GM23338 (cell line): ENCODE measurements around the gene BSPH1. TPM values are rescaled to one million over a fixed set of nuclear protein-coding genes. Genes with fewer than 3 reads are reported as not detected.

Experiments
- ATAC-seq: fragments of 200-7000 bp; cut with Tn5 transposase; 3 replicates; pipeline ENCODE4 v1.9.1; 2020
- DNase-seq: peaks from one replicate; pipeline ENCODE4 v3.0.0-alpha.2; 2015; ENCODE audit warnings: low spot score
- H2AFZ ChIP-seq: fragments of 200-600 bp; sonication (generic); 2 replicates; pipeline ENCODE4 v1.8.0; 2016; ENCODE audit warnings: antibody characterized with exemption, mild to moderate bottlenecking, moderate library complexity
- H3F3A ChIP-seq: fragments of 200-600 bp; sonication (generic); replicated peaks from 2 replicates; pipeline ENCODE4 v1.8.0; 2017; ENCODE audit warnings: antibody characterized with exemption, mixed run types, low read depth
- H3K27ac ChIP-seq: fragments of 200-600 bp; sonication (generic); 2 replicates; pipeline ENCODE4 v1.6.1; 2016; ENCODE audit warnings: low read depth
- H3K27me3 ChIP-seq: fragments of 200-600 bp; sonication (generic); 2 replicates; pipeline ENCODE4 v1.8.0; 2016; ENCODE audit warnings: mild to moderate bottlenecking, mixed run types, moderate library complexity; ENCODE audit not compliant: insufficient read depth
- H3K36me3 ChIP-seq: fragments of 200-600 bp; sonication (generic); 2 replicates; pipeline ENCODE4 v1.8.0; 2016; ENCODE audit warnings: mild to moderate bottlenecking; ENCODE audit not compliant: insufficient read depth
- H3K4me1 ChIP-seq: fragments of 200-600 bp; sonication (generic); 2 replicates; pipeline ENCODE4 v1.8.0; 2016; ENCODE audit warnings: mild to moderate bottlenecking, moderate library complexity; ENCODE audit not compliant: insufficient read depth
- H3K4me2 ChIP-seq: fragments of 200-600 bp; sonication (generic); 2 replicates; pipeline ENCODE4 v1.7.1; 2017; ENCODE audit warnings: mixed run types
- H3K4me3 ChIP-seq: fragments of 200-600 bp; sonication (generic); 2 replicates; pipeline ENCODE4 v1.6.1; 2016; ENCODE audit warnings: mixed run types
- H3K79me2 ChIP-seq: fragments of 200-600 bp; sonication (generic); replicated peaks from 2 replicates; pipeline ENCODE4 v1.8.0; 2017; ENCODE audit warnings: mild to moderate bottlenecking; ENCODE audit not compliant: insufficient read depth
- H3K9me2 ChIP-seq: fragments of 200-600 bp; sonication (generic); 2 replicates; pipeline ENCODE4 v1.8.0; 2017; ENCODE audit not compliant: insufficient read depth
- H4K20me1 ChIP-seq: fragments of 200-600 bp; sonication (generic); replicated peaks from 2 replicates; pipeline ENCODE4 v1.8.0; 2017; ENCODE audit warnings: mild to moderate bottlenecking; ENCODE audit not compliant: insufficient read depth
- H3K27ac Mint-ChIP-seq: 2 replicates; pipeline ENCODE4 v1.8.0; 2020; ENCODE audit warnings: inconsistent platforms, mild to moderate bottlenecking, moderate library complexity, mixed read lengths
- H3K27me3 Mint-ChIP-seq: 3 replicates; pipeline ENCODE4 v1.8.0; 2022; ENCODE audit warnings: low read depth, mild to moderate bottlenecking, moderate library complexity, mixed read lengths, inconsistent platforms; ENCODE audit not compliant: insufficient read depth, poor library complexity
- H3K36me3 Mint-ChIP-seq: 3 replicates; pipeline ENCODE4 v1.8.0; 2021; ENCODE audit warnings: low read depth, mild to moderate bottlenecking, inconsistent platforms, moderate library complexity, mixed read lengths
- H3K4me1 Mint-ChIP-seq: 3 replicates; pipeline ENCODE4 v1.8.0; 2020; ENCODE audit warnings: mild to moderate bottlenecking, inconsistent platforms, mixed read lengths
- H3K4me3 Mint-ChIP-seq: 3 replicates; pipeline ENCODE4 v1.8.0; 2021; ENCODE audit warnings: moderate library complexity, mild to moderate bottlenecking, inconsistent platforms, mixed read lengths
- H3K9me3 Mint-ChIP-seq: 3 replicates; pipeline ENCODE4 v1.8.0; 2020; ENCODE audit warnings: moderate library complexity, mild to moderate bottlenecking, inconsistent platforms, mixed read lengths
- CREB1 ChIP-seq: fragments of 250-450 bp; sonication (Bioruptor Pico); IDR thresholded peaks from 2 replicates; pipeline ENCODE4 v1.5.0; 2020; ENCODE audit warnings: low read depth, mild to moderate bottlenecking, moderate library complexity
- CTCF ChIP-seq, 2 experiments: fragments of 200-600 bp in 1 of 2; sonication (generic) in 1 of 2; conservative IDR thresholded peaks; 2 replicates each; pipeline versions ENCODE4 v1.5.1 to v1.6.1; 2016 to 2017; ENCODE audit warnings: antibody characterized with exemption in 2 of 2, low read depth in 2 of 2, mild to moderate bottlenecking in 2 of 2, moderate library complexity in 1 of 2
- ETS1 ChIP-seq: IDR thresholded peaks from 2 replicates; pipeline ENCODE4 v1.6.1; 2016; ENCODE audit warnings: antibody characterized with exemption
- EZH2 ChIP-seq: fragments of 200-600 bp; sonication (generic); IDR thresholded peaks from one replicate; pipeline ENCODE4 v1.8.0; 2017; ENCODE audit warnings: antibody characterized with exemption, mild to moderate bottlenecking, low read depth; ENCODE audit not compliant: unreplicated experiment
- EZH2phosphoT487 ChIP-seq: fragments of 200-600 bp; sonication (generic); IDR thresholded peaks from one replicate; pipeline ENCODE4 v1.8.1; 2018; ENCODE audit warnings: antibody characterized with exemption; ENCODE audit not compliant: unreplicated experiment
- JUNB ChIP-seq: IDR thresholded peaks from one replicate; pipeline ENCODE4 v1.6.1; 2016; ENCODE audit warnings: antibody characterized with exemption; ENCODE audit not compliant: unreplicated experiment
- NANOG ChIP-seq: IDR thresholded peaks from 2 replicates; pipeline ENCODE4 v1.6.1; 2016; ENCODE audit warnings: antibody characterized with exemption, borderline replicate concordance
- POLR2AphosphoS5 ChIP-seq: IDR thresholded peaks from 2 replicates; pipeline ENCODE4 v1.6.1; 2016; ENCODE audit warnings: antibody characterized with exemption, low read depth
- REST ChIP-seq: IDR thresholded peaks from one replicate; pipeline ENCODE4 v1.6.1; 2018; ENCODE audit warnings: antibody characterized with exemption; ENCODE audit not compliant: unreplicated experiment
- STAT1 ChIP-seq: IDR thresholded peaks from one replicate; pipeline ENCODE4 v1.6.1; 2016; ENCODE audit warnings: antibody characterized with exemption; ENCODE audit not compliant: unreplicated experiment
- ZNF114 ChIP-seq: fragments of 250-450 bp; sonication (Bioruptor Pico); IDR thresholded peaks from 2 replicates; pipeline ENCODE4 v1.5.0; 2020; ENCODE audit warnings: mild to moderate bottlenecking, moderate library complexity
- ZNF331 ChIP-seq: fragments of 250-450 bp; sonication (Bioruptor Pico); IDR thresholded peaks from 2 replicates; pipeline ENCODE4 v1.5.0; 2020; ENCODE audit warnings: low read depth, mild to moderate bottlenecking, moderate library complexity
- ZNF462 ChIP-seq: fragments of 250-450 bp; sonication (Bioruptor Pico); IDR thresholded peaks from 2 replicates; pipeline ENCODE4 v1.5.0; 2020; ENCODE audit warnings: mild to moderate bottlenecking, moderate library complexity
- polyA plus RNA-seq: library from polyadenylated mRNA; unstranded; fragments of >200 nt; fragmentation: Nextera tagmentation; extraction: Ambion mirVana; gene quantifications from 2 replicates; pipeline ENCODE4 v1.2.1, GENCODE V29; 2016
- total RNA-seq: library from RNA; depleted of rRNA; stranded (reverse); fragments of >200 nt; shearing (Covaris generic); gene quantifications from 2 replicates; pipeline ENCODE4 v1.2.3, GENCODE V29; 2014

BSPH1 gene
- total and polyA plus RNA-seq, 2 experiments from 2014 or later, result not detected

GRCh38 chr19:48000846-48001245, 8.9 kb upstream of the BSPH1 start:
- ATAC-seq, result no peak
- H3K27ac ChIP-seq, result no peak overlapping the region
- no peaks in the 10 kb centered on the region for H3F3A ChIP-seq
- no peak overlapping the region for H3K4me2 ChIP-seq
- Mint-ChIP-seq H3K4me3 (no peak overlapping the region), H3K36me3 (no peaks in the 10 kb centered on the region), H3K9me3 (peaks cover 11% of the 10 kb centered on the region; the same call in 2 of the 3 replicates), H3K27me3 (peaks cover 9% of the 10 kb centered on the region), H3K4me1 (no peaks in the 10 kb centered on the region), H3K27ac (no peak overlapping the region)
- H3K4me3 ChIP-seq, result no peak overlapping the region
- no peak overlapping the region for H2AFZ ChIP-seq
- no peaks in the 10 kb centered on the region for H4K20me1 ChIP-seq
- H3K27me3 ChIP-seq, result no peaks in the 10 kb centered on the region
- H3K36me3 ChIP-seq, result no peaks in the 10 kb centered on the region
- TF ChIP-seq ZNF462 (CRISPR knock-in tag) (no peak), ETS1 (no peak), ZNF114 (no peak), REST (no peak), ZNF331 (CRISPR knock-in tag) (no peak), CREB1 (CRISPR knock-in tag) (no peak), CTCF (conservative IDR thresholded peaks at IDR 0.05; ENCODE audit: low read depth in 2 of 2) (no peak), POLR2AphosphoS5 (no peak), EZH2 (no peak), STAT1 (no peak), NANOG (no peak), JUNB (no peak), EZH2phosphoT487 (no peak)
- peak; percentile 20 for DNase-seq
- H3K9me2 ChIP-seq, result peaks cover 8% of the 10 kb centered on the region; the same call in 1 of the 2 replicates
- H3K4me1 ChIP-seq, result no peaks in the 10 kb centered on the region
- no peaks in the 10 kb centered on the region for H3K79me2 ChIP-seq
